ENCODE measurements around the gene MATN1. TPM values are rescaled to one million over a fixed set of nuclear protein-coding genes. Genes with fewer than 3 reads are reported as not detected.

The MATN1 gene
- total RNA-seq, 6 donors from 2014 or later = 0.15 TPM; not detected in 5

GRCh38 chr1:30748098-30748698, 24.8 kb upstream of the MATN1 start:
- Histone ChIP-seq H3K27ac (peak overlapping the region in 3 of 4 donors; percentile 11 to 94 (median 92)), H3K9me3 (no peaks in the 10 kb centered on the region), H3K4me1 (peaks cover 32 to 93% (median 77%) of the 10 kb centered on the region in 4 donors), H3K27me3 (no peaks in the 10 kb centered on the region), H3K36me3 (peaks cover 0 to 4% (median 0%) of the 10 kb centered on the region in 4 donors), H3K4me3 (no peak overlapping the region)
- no peak for ATAC-seq (ENCODE audit: low FRiP score in 2 of 2)
- WGBS, 2 donors = 61 to 68% methylated on average over 8 to 9 of the region's 9 CpGs
- no peak for DNase-seq
- no peak for TF ChIP-seq CTCF (IDR thresholded peaks at IDR 0.05)
- no peak for TF ChIP-seq POLR2A (IDR thresholded peaks at IDR 0.05)
- TF ChIP-seq POLR2AphosphoS5 (IDR thresholded peaks at IDR 0.05) = no peak
- no peak for TF ChIP-seq EP300 (IDR thresholded peaks at IDR 0.05)

- Histone ChIP-seq H3K4me1 (peaks cover 33 to 88% (median 71%) of the 10 kb centered on the region in 4 donors), H3K36me3 (peaks cover 0 to 3% (median under 1%) of the 10 kb centered on the region in 4 donors), H3K4me3 (no peak overlapping the region), H3K27ac (peak overlapping the region in 3 of 4 donors; percentile 11 to 94 (median 92)), H3K9me3 (no peaks in the 10 kb centered on the region), H3K27me3 (no peaks in the 10 kb centered on the region)
- TF ChIP-seq EP300 (IDR thresholded peaks at IDR 0.05) (no peak), POLR2A (IDR thresholded peaks at IDR 0.05) (peak in 1 of 4 donors; percentile 6), POLR2AphosphoS5 (IDR thresholded peaks at IDR 0.05) (no peak), CTCF (IDR thresholded peaks at IDR 0.05) (no peak)
- ATAC-seq (ENCODE audit: low FRiP score in 2 of 2) = no peak
- 83 to 89% methylated on average over 17 of the region's 17 CpGs for WGBS, 2 donors
- no peak for DNase-seq
Observed at GRCh38 chr1:30747033-30748008, 23.9 kb upstream of the MATN1 start.

GRCh38 chr1:30746212-30747032, 23.0 kb upstream of the MATN1 start:
- 77 to 84% methylated on average over 15 to 16 of the region's 16 CpGs for WGBS, 2 donors
- Histone ChIP-seq H3K27ac (peak overlapping the region in 3 of 4 donors; percentile 8 to 94 (median 92)), H3K4me3 (no peak overlapping the region), H3K4me1 (peaks cover 30 to 87% (median 69%) of the 10 kb centered on the region in 4 donors), H3K36me3 (peaks cover 0 to 9% (median 3%) of the 10 kb centered on the region in 4 donors), H3K9me3 (no peaks in the 10 kb centered on the region), H3K27me3 (no peaks in the 10 kb centered on the region)
- TF ChIP-seq POLR2AphosphoS5 (IDR thresholded peaks at IDR 0.05) (no peak), CTCF (IDR thresholded peaks at IDR 0.05) (no peak), POLR2A (IDR thresholded peaks at IDR 0.05) (no peak), EP300 (IDR thresholded peaks at IDR 0.05) (no peak)
- ATAC-seq (ENCODE audit: low FRiP score in 2 of 2) = no peak
- DNase-seq = no peak

GRCh38 chr1:30745834-30746208, 22.4 kb upstream of the MATN1 start:
- TF ChIP-seq EP300 (IDR thresholded peaks at IDR 0.05) (no peak), POLR2AphosphoS5 (IDR thresholded peaks at IDR 0.05) (no peak), CTCF (IDR thresholded peaks at IDR 0.05) (no peak), POLR2A (IDR thresholded peaks at IDR 0.05) (no peak)
- Histone ChIP-seq H3K27me3 (no peaks in the 10 kb centered on the region), H3K4me3 (no peak overlapping the region), H3K27ac (peak overlapping the region in 3 of 4 donors; percentile 8 to 94 (median 92)), H3K36me3 (peaks cover 0 to 13% (median 6%) of the 10 kb centered on the region in 4 donors), H3K4me1 (peaks cover 29 to 88% (median 67%) of the 10 kb centered on the region in 4 donors), H3K9me3 (no peaks in the 10 kb centered on the region)
- 67 to 79% methylated on average over 3 to 4 of the region's 4 CpGs for WGBS, 2 donors
- ATAC-seq (ENCODE audit: low FRiP score in 2 of 2) (no peak), DNase-seq (no peak)

Data from upper lobe of left lung (tissue), 6 donors.